H9 (cell line): ENCODE data around the gene ADCY5. TPM values are rescaled to one million over a fixed set of nuclear protein-coding genes. Genes with fewer than 3 reads are reported as not detected.

Experiments used
- DNase-seq: peaks from one replicate; pipeline ENCODE4 v3.0.0-alpha.2; 2017
- H2AFZ ChIP-seq: one replicate; pipeline ENCODE4 v1.6.1; 2013; ENCODE audit warnings: mild to moderate bottlenecking, low read length, control low read depth, moderate library complexity
- H2AK5ac ChIP-seq: 2 replicates; pipeline ENCODE4 v1.6.1; 2013; ENCODE audit warnings: low read length, control low read depth, mixed read lengths; ENCODE audit not compliant: insufficient read length
- H2BK120ac ChIP-seq: one replicate; pipeline ENCODE4 v1.6.1; 2013; ENCODE audit warnings: low read depth, mild to moderate bottlenecking, low read length, control low read depth, inconsistent platforms; ENCODE audit not compliant: poor library complexity, severe bottlenecking
- H2BK12ac ChIP-seq: 2 replicates; pipeline ENCODE4 v1.6.1; 2013; ENCODE audit warnings: low read length, control low read depth, mixed read lengths, low read depth; ENCODE audit not compliant: insufficient read length
- H2BK15ac ChIP-seq: 2 replicates; pipeline ENCODE4 v1.6.1; 2013; ENCODE audit warnings: low read depth, low read length, control low read depth
- H2BK20ac ChIP-seq: one replicate; pipeline ENCODE4 v1.6.1; 2013; ENCODE audit warnings: low read depth, mild to moderate bottlenecking, low read length, control low read depth, inconsistent platforms; ENCODE audit not compliant: poor library complexity, severe bottlenecking
- H2BK5ac ChIP-seq: 2 replicates; pipeline ENCODE4 v1.6.1; 2013; ENCODE audit warnings: low read length, control low read depth, mixed read lengths; ENCODE audit not compliant: insufficient read length
- H3K14ac ChIP-seq: 2 replicates; pipeline ENCODE4 v1.6.1; 2013; ENCODE audit warnings: low read length, control low read depth; ENCODE audit not compliant: insufficient read depth
- H3K18ac ChIP-seq: 2 replicates; pipeline ENCODE4 v1.6.1; 2013; ENCODE audit warnings: low read depth, mild to moderate bottlenecking, mixed read lengths, low read length, control low read depth; ENCODE audit not compliant: insufficient read length
- H3K23ac ChIP-seq: 2 replicates; pipeline ENCODE4 v1.6.1; 2013; ENCODE audit warnings: low read length, control low read depth, mixed read lengths, low read depth; ENCODE audit not compliant: insufficient read length
- H3K23me2 ChIP-seq: 2 replicates; pipeline ENCODE4 v1.6.1; 2013; ENCODE audit warnings: low read depth, mild to moderate bottlenecking, mixed read lengths, low read length, control low read depth; ENCODE audit not compliant: insufficient read length, poor library complexity, severe bottlenecking
- H3K27ac ChIP-seq: 2 replicates; pipeline ENCODE4 v1.5.1; 2013; ENCODE audit warnings: low read length, control low read depth, mixed read lengths, low read depth; ENCODE audit not compliant: insufficient read length
- H3K27me3 ChIP-seq: 2 replicates; pipeline ENCODE4 v1.6.1; 2013; ENCODE audit warnings: low read length, control low read depth, inconsistent platforms; ENCODE audit not compliant: insufficient read depth
- H3K4ac ChIP-seq: 2 replicates; pipeline ENCODE4 v1.6.1; 2013; ENCODE audit warnings: low read depth, mild to moderate bottlenecking, control low read depth, inconsistent platforms, low read length, moderate library complexity
- H3K4me1 ChIP-seq: 2 replicates; pipeline ENCODE4 v1.6.1; 2013; ENCODE audit warnings: low read length, control low read depth, inconsistent platforms; ENCODE audit not compliant: insufficient read depth
- H3K4me2 ChIP-seq: 2 replicates; pipeline ENCODE4 v1.6.1; 2013; ENCODE audit warnings: low read length, control low read depth, mixed read lengths; ENCODE audit not compliant: insufficient read length, insufficient read depth
- H3K56ac ChIP-seq: 2 replicates; pipeline ENCODE4 v1.6.1; 2013; ENCODE audit warnings: low read depth, mild to moderate bottlenecking, mixed read lengths, low read length, control low read depth; ENCODE audit not compliant: insufficient read length
- H3K79me1 ChIP-seq: 2 replicates; pipeline ENCODE4 v1.6.1; 2013; ENCODE audit warnings: low read depth, mild to moderate bottlenecking, moderate library complexity, low read length, control low read depth, inconsistent platforms; ENCODE audit not compliant: insufficient read depth, poor library complexity, severe bottlenecking
- H3K79me2 ChIP-seq: 2 replicates; pipeline ENCODE4 v1.6.1; 2013; ENCODE audit warnings: low read length, control low read depth, inconsistent platforms; ENCODE audit not compliant: insufficient read depth
- H3K9ac ChIP-seq: 2 replicates; pipeline ENCODE4 v1.6.1; 2013; ENCODE audit warnings: low read length, control low read depth, mixed read lengths; ENCODE audit not compliant: insufficient read length; ENCODE audit errors: extremely low read depth
- H3K9me3 ChIP-seq: one replicate; pipeline ENCODE4 v1.6.1; 2013; ENCODE audit warnings: low read depth, low read length, inconsistent platforms; ENCODE audit not compliant: control insufficient read depth
- H3T11ph ChIP-seq: one replicate; pipeline ENCODE4 v1.6.1; 2013; ENCODE audit warnings: mild to moderate bottlenecking, low read length, control low read depth, inconsistent platforms
- H4K20me1 ChIP-seq: one replicate; pipeline ENCODE4 v1.6.1; 2013; ENCODE audit not compliant: control insufficient read depth, insufficient read length, insufficient read depth
- H4K5ac ChIP-seq: 2 replicates; pipeline ENCODE4 v1.6.1; 2013; ENCODE audit warnings: low read depth, mild to moderate bottlenecking, mixed read lengths, low read length, control low read depth; ENCODE audit not compliant: insufficient read length
- H4K8ac ChIP-seq: replicated peaks from 2 replicates; pipeline ENCODE4 v1.6.1; 2013; ENCODE audit warnings: low read length, control low read depth, mixed read lengths, low read depth; ENCODE audit not compliant: insufficient read length
- H4K91ac ChIP-seq: 2 replicates; pipeline ENCODE4 v1.6.1; 2013; ENCODE audit warnings: low read depth, mild to moderate bottlenecking, moderate library complexity, mixed read lengths, low read length, control low read depth; ENCODE audit not compliant: insufficient read length
- H3K27ac Mint-ChIP-seq, 3 experiments: 2 replicates in 2 of 3; 3 replicates in 1 of 3; pipeline ENCODE4 v1.8.0; 2020 to 2021; ENCODE audit warnings: mixed read lengths in 3 of 3, mild to moderate bottlenecking in 1 of 3, moderate library complexity in 1 of 3
- H3K27me3 Mint-ChIP-seq: 2 replicates; pipeline ENCODE4 v1.8.0; 2021; ENCODE audit warnings: low read depth, mild to moderate bottlenecking, moderate library complexity, mixed read lengths
- H3K36me3 Mint-ChIP-seq, 3 experiments: 2 replicates in 2 of 3; 3 replicates in 1 of 3; pipeline ENCODE4 v1.8.0; 2020 to 2021; ENCODE audit warnings: low read depth in 3 of 3, mixed read lengths in 3 of 3; ENCODE audit not compliant: insufficient read depth in 1 of 3
- H3K4me1 Mint-ChIP-seq, 2 experiments: 2 replicates each; pipeline ENCODE4 v1.8.0; 2020; ENCODE audit warnings: mixed read lengths in 2 of 2
- H3K4me3 Mint-ChIP-seq, 2 experiments: 2 replicates in 1 of 2; 3 replicates in 1 of 2; pipeline ENCODE4 v1.8.0; 2020 to 2021; ENCODE audit warnings: mild to moderate bottlenecking in 2 of 2, mixed read lengths in 2 of 2, moderate library complexity in 1 of 2
- H3K9me3 Mint-ChIP-seq, 2 experiments: 2 replicates in 1 of 2; 3 replicates in 1 of 2; pipeline ENCODE4 v1.8.0; 2020; ENCODE audit warnings: mild to moderate bottlenecking in 2 of 2, mixed read lengths in 2 of 2, moderate library complexity in 1 of 2
- CTCF ChIP-seq: fragments of 200-600 bp; sonication (generic); conservative IDR thresholded peaks from 3 replicates; pipeline ENCODE4 v1.8.0; 2021; ENCODE audit warnings: antibody characterized with exemption, mild to moderate bottlenecking
- WGBS: extraction: QIAGEN DNeasy Blood & Tissue Kit; methylation state at CpG from one replicate; pipeline ENCODE4 v1.1.7; 2013; ENCODE audit warnings: missing lambda C conversion rate, low lambda C conversion rate, mixed read lengths; ENCODE audit not compliant: insufficient read length; ENCODE audit errors: extremely low coverage; 5-methylcytosine and 5-hydroxymethylcytosine counted together
- total RNA-seq: library from RNA; stranded (reverse); gene quantifications from 2 replicates; pipeline ENCODE4 v1.2.1, GENCODE V29; 2021

Gene ADCY5
- total RNA-seq, 1 experiment from 2014 or later, result 5.0 TPM

GRCh38 chr3:123256256-123256655, 192.6 kb downstream of the ADCY5 start:
- Mint-ChIP-seq H3K4me1 (peaks cover 2 to 3% of the 10 kb centered on the region in 2 experiments; a peak in 1 of 4 replicates), H3K9me3 (no peaks in the 10 kb centered on the region), H3K27ac (no peak overlapping the region), H3K27me3 (no peaks in the 10 kb centered on the region), H3K4me3 (no peak overlapping the region), H3K36me3 (no peaks in the 10 kb centered on the region)
- H3K27ac ChIP-seq, result no peak overlapping the region
- H2AK5ac ChIP-seq, result no peak overlapping the region
- H2BK120ac ChIP-seq, result no peak overlapping the region
- H3K14ac ChIP-seq, result no peak overlapping the region
- DNase-seq, result no peak
- H3K27me3 ChIP-seq, result no peaks in the 10 kb centered on the region
- H3K18ac ChIP-seq, result no peak overlapping the region
- no peak overlapping the region for H4K8ac ChIP-seq
- no peaks in the 10 kb centered on the region for H3K9me3 ChIP-seq
- no peaks in the 10 kb centered on the region for H3K23me2 ChIP-seq
- no peak overlapping the region for H3K4me2 ChIP-seq
- no peaks in the 10 kb centered on the region; the same call in 1 of the 2 replicates for H3K4me1 ChIP-seq
- no peaks in the 10 kb centered on the region for H3K79me2 ChIP-seq
- H2BK15ac ChIP-seq, result no peak overlapping the region
- H4K20me1 ChIP-seq, result no peaks in the 10 kb centered on the region
- no peak overlapping the region for H3K56ac ChIP-seq
- no peak overlapping the region for H2BK12ac ChIP-seq
- H3K79me1 ChIP-seq, result no peaks in the 10 kb centered on the region
- no peak overlapping the region for H4K91ac ChIP-seq
- H2BK20ac ChIP-seq, result no peak overlapping the region
- H4K5ac ChIP-seq, result no peak overlapping the region
- no peak overlapping the region for H3T11ph ChIP-seq
- no peak for TF ChIP-seq CTCF
- no peak overlapping the region for H3K9ac ChIP-seq
- no peak overlapping the region for H3K4ac ChIP-seq
- no CpG with 5 or more reads among the region's 2 CpGs for WGBS
- H2AFZ ChIP-seq, result no peak overlapping the region
- no peak overlapping the region for H2BK5ac ChIP-seq
- H3K23ac ChIP-seq, result no peak overlapping the region
